ENCODE data around the gene EPHA6. TPM values are rescaled to one million over a fixed set of nuclear protein-coding genes. Genes with fewer than 3 reads are reported as not detected.
"Not testable (repeated sequence)": the region's sequence is repeated elsewhere in the genome, so short reads cannot be mapped to it uniquely, and the experiment has no call there.

The EPHA6 gene
- polyA plus RNA-seq, 3 donors: 0.73 to 0.96 (median 0.74) TPM

GRCh38 chr3:96994988-96995387 lies 180.6 kb downstream of the EPHA6 start:
- DNase-seq (ENCODE audit: extremely low read depth in 1 of 11, low read depth in 9 of 11, low spot score in 4 of 11): no peak

- no peak for DNase-seq (ENCODE audit: extremely low read depth in 1 of 11, low read depth in 9 of 11, low spot score in 4 of 11)
These were observed 181.6 kb downstream of the EPHA6 start for GRCh38 chr3:96996009-96996408.

DNA sequence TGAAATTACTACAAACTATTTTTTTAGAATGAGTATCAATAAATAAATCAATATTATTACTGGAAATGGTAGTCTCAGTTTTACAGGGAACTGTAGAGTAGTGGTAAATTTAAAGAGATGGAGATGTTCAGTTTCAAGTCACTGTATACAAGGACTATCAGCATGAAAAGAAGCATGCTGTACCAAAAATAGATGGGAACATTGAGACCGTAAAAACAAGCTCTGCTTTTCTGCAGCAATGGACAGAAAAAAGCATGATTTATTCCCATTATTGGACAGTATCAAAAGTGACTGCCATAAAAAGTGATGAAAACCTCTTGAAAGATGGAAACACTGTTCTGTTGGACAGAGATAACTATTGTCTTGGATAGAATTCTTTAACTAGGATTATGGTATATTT lies 187.2 kb downstream of the EPHA6 start:
- no peak for DNase-seq (ENCODE audit: extremely low read depth in 1 of 11, low read depth in 9 of 11, low spot score in 4 of 11)

DNA sequence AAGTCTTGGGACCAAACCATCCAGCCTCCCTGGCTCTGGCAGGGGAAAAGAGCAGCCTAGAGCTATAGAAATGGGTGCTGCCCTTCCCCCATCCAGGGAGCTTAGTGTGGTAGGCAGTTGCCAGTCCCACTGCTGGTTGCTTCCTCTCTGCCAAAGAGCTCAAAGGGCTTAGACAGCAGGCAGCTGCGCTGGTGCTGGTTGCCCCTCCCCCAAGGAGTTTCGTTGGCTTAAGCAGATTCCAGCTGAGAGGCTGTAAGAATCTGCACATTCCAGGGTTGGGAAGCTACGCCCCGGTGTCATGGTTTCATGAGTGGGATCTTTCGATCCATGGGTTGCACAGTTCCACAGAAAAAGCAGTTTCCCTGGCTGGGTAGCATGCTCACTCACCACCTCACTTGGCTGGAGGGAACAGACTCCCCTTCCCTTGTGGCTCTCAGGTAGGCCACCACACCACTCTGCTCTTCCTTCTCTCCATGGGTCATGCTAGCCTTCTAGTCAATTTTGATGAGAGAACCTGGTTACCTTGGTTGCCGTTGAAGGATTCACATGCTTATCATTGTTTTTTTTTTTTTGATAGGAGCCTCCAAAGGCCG lies 195.1 kb downstream of the EPHA6 start:
- no peak for DNase-seq (ENCODE audit: extremely low read depth in 1 of 11, low read depth in 9 of 11, low spot score in 4 of 11)

- DNase-seq (ENCODE audit: extremely low read depth in 1 of 11, low read depth in 9 of 11, low spot score in 4 of 11): no peak
These were observed 196.7 kb downstream of the EPHA6 start for GRCh38 chr3:97010881-97011657.

DNA sequence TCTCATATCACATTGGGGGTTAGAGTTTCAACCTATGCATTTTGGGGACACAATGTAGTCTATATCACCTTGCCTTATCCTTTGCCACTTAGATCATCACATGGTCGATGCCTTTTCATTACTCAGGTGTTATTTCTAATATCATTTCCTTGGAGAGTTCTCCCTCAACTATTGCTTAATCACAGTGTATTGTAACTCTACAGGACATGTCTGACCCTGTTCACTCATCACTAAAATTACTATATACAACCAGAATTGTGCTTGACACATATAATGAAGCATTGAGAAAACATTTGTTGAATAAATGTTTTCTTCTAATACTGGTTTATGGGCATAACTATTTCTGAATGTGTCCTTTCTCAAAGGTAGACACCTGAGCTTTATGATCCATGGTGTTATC lies 207.4 kb downstream of the EPHA6 start:
- DNase-seq (ENCODE audit: extremely low read depth in 1 of 11, low read depth in 9 of 11, low spot score in 4 of 11): no peak

- not testable (repeated sequence) for DNase-seq (ENCODE audit: extremely low read depth in 1 of 11, low read depth in 9 of 11, low spot score in 4 of 11)
These were observed 211.2 kb downstream of the EPHA6 start for GRCh38 chr3:97025612-97026011.

DNA sequence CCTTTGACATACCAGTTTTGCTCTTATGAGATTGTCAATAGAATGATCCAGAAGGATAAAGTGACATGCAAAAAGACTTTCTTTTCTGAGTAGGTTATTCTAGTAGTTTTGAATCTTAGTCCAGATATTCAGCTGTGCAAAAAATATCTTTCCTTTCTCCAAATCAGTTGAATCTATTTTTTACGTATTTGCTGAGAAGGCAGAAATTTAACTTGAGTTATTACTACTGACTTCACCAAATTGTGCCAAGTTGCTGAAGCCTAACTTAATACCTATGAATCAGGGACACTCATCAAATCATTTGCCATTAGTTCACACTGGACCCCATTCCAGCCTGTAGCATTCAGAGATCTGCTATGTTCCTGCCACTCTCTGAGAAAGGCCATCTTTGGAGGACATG lies 215.6 kb downstream of the EPHA6 start:
- DNase-seq (ENCODE audit: extremely low read depth in 1 of 11, low read depth in 9 of 11, low spot score in 4 of 11): no peak

DNA sequence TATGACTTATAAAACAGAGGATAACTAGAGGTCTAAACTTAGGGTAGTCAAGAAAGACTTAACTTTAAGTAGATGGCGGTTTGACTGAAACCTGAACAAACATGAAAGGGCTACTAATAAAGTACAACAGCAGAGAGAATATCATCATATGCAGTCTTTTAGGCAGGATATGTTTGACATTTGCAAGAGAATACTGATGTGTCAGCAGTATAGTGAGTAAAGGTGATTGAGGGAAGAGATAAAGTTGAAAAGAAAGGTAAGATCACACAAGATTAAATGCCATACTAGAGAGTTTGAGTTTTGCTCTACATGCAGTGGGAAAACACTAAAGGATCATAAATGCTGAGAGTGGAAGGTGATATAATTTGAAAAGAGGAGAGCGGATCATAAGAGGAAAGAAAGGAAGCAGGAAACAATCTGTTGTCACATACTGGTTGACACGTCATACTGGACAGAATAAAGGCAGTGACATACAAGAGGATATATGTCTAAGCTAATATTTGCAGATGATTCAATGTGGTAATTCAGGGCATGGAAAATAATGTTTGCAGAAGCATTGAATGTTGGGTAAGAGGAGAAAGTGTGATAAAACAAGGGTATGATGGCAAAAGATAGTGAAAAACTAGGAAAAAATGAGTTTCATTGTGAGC lies 223.0 kb downstream of the EPHA6 start:
- no peak for DNase-seq (ENCODE audit: extremely low read depth in 1 of 11, low read depth in 9 of 11, low spot score in 4 of 11)

- peak in 1 of 11 donors; percentile 6 for DNase-seq (ENCODE audit: extremely low read depth in 1 of 11, low read depth in 9 of 11, low spot score in 4 of 11)
These were observed 229.0 kb downstream of the EPHA6 start for GRCh38 chr3:97043411-97043810.

DNA sequence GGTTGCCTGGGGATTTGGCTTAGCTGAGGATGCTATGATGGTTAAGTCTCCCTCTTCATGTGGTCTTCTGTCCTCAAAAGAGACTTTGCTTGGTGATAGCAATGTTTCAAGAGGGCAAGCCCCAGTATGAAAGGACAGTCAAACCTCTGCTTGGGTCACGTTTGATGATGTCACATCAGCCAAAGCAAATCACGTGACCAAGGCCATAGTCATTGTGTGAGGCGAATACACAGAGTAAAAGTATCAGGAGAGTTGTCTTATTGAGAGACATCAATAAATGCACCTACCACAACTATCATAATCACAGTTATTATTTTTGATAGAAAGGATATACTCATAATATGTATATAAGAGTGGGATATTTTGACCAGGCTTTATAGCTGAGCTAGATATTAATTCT lies 243.0 kb downstream of the EPHA6 start:
- DNase-seq (ENCODE audit: extremely low read depth in 1 of 11, low read depth in 9 of 11, low spot score in 4 of 11): no peak

GRCh38 chr3:97059168-97059567 lies 244.8 kb downstream of the EPHA6 start:
- no peak for DNase-seq (ENCODE audit: extremely low read depth in 1 of 11, low read depth in 9 of 11, low spot score in 4 of 11)

DNA sequence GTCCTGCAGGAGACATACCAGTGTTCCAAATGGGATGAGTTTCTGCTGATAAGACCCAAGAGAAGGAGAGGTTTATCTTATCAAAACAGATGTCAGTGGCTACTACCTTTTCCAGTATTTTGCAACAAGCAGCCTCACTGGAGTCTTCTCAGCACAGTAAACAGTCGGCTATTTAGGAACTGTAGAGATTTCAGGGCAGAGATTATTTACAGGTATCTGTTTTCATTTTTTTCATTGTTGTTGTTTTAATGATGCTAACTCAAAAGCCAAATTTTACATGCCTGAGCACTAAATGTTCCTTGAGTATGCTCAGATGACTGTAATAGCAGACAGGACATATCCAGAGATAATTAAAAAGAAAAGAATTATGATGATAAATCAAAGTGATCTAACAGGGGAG lies 252.1 kb downstream of the EPHA6 start:
- DNase-seq (ENCODE audit: extremely low read depth in 1 of 11, low read depth in 9 of 11, low spot score in 4 of 11): no peak

GRCh38 chr3:97070302-97070701 lies 255.9 kb downstream of the EPHA6 start:
- DNase-seq (ENCODE audit: extremely low read depth in 1 of 11, low read depth in 9 of 11, low spot score in 4 of 11): no peak

- no peak for DNase-seq (ENCODE audit: extremely low read depth in 1 of 11, low read depth in 9 of 11, low spot score in 4 of 11)
These were observed 260.2 kb downstream of the EPHA6 start for GRCh38 chr3:97074546-97074945.

DNA sequence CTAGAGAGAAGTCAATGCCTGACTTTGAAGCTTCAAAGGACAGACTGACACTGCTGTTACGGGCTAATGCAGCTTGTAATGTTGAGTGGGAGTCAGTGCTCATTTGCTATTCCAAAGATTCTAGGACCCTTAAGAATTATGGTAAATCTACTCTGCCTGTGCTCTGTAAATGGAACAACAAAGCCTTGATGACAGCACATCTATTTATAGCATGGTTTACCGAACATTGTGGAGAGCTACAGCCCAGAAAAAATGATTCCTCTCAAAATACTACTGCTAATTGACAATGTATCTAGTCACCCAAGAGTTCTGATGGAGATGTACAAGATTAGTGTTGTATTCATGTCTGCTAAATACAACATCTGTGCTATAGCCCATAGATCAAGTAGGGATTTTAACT lies 262.3 kb downstream of the EPHA6 start:
- DNase-seq (ENCODE audit: extremely low read depth in 1 of 11, low read depth in 9 of 11, low spot score in 4 of 11): no peak

GRCh38 chr3:97089621-97090020 lies 275.2 kb downstream of the EPHA6 start:
- no peak for DNase-seq (ENCODE audit: extremely low read depth in 1 of 11, low read depth in 9 of 11, low spot score in 4 of 11)

GRCh38 chr3:97102641-97103040 lies 288.2 kb downstream of the EPHA6 start:
- no peak for DNase-seq (ENCODE audit: extremely low read depth in 1 of 11, low read depth in 9 of 11, low spot score in 4 of 11)

GRCh38 chr3:97105989-97106651 lies 291.7 kb downstream of the EPHA6 start:
- DNase-seq (ENCODE audit: extremely low read depth in 1 of 11, low read depth in 9 of 11, low spot score in 4 of 11): no peak

DNA sequence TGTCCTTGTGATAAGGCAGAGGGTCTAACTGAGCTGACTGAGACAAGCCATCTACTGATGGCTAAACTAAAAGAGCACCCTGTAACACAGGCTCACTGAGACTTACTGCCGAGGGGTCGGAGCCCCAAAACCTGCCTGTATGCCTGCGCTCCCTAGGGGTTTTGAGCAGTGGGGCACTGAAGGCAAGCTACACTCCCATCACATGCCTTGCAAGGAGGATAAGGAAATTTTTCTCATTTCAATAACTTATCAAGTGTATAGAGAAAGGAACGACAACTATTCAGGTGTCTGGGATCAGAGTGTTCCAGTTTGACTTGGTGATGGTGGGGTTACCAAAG lies 292.2 kb downstream of the EPHA6 start:
- no peak for DNase-seq (ENCODE audit: extremely low read depth in 1 of 11, low read depth in 9 of 11, low spot score in 4 of 11)

Data from renal cortex interstitium (tissue), 11 donors.